ENCODE measurements around the gene ARID1B. TPM values are rescaled to one million over a fixed set of nuclear protein-coding genes. Genes with fewer than 3 reads are reported as not detected.
A peak's percentile ranks its signal among the peaks of the same experiment; 100 is the strongest.

Gene ARID1B
- total RNA-seq, 1 experiment from 2014 or later: 63.9 TPM

DNA sequence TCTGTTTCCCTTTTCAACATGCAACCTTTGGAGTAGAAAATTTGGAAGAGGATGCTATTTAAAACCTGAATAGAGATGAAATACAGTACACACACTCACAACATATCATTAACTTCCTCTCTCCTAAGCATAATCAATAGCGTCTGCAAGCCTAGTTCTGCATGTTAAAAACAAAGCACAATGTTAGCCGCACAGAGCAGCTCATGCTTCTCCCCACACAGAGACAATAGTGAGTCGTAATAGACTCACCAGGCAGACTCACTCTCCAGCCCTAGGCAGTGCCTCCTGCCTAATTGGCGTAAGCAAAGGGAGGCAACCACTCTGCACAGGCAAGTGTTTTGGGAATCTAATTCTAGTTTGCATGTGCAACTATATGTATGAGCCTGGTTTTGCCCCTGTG lies 45.8 kb upstream of the ARID1B start:
- TF ChIP-seq, protein P1, sequence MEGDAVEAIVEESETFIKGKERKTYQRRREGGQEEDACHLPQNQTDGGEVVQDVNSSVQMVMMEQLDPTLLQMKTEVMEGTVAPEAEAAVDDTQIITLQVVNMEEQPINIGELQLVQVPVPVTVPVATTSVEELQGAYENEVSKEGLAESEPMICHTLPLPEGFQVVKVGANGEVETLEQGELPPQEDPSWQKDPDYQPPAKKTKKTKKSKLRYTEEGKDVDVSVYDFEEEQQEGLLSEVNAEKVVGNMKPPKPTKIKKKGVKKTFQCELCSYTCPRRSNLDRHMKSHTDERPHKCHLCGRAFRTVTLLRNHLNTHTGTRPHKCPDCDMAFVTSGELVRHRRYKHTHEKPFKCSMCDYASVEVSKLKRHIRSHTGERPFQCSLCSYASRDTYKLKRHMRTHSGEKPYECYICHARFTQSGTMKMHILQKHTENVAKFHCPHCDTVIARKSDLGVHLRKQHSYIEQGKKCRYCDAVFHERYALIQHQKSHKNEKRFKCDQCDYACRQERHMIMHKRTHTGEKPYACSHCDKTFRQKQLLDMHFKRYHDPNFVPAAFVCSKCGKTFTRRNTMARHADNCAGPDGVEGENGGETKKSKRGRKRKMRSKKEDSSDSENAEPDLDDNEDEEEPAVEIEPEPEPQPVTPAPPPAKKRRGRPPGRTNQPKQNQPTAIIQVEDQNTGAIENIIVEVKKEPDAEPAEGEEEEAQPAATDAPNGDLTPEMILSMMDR (IDR thresholded peaks at IDR 0.05; ENCODE audit: unreplicated experiment): no peak
- no TSS peak for BruUV-seq (replicated peaks)
- Mint-ChIP-seq H3K9me3 (ENCODE audit: unreplicated experiment) (no peaks in the 10 kb centered on the region), H3K4me1 (ENCODE audit: insufficient read depth, unreplicated experiment) (peaks cover 7% of the 10 kb centered on the region), H3K27ac (ENCODE audit: low read depth, unreplicated experiment) (no peak overlapping the region), H3K4me3 (ENCODE audit: unreplicated experiment) (no peak overlapping the region), H3K36me3 (ENCODE audit: insufficient read depth, unreplicated experiment) (no peaks in the 10 kb centered on the region), H3K27me3 (ENCODE audit: insufficient read depth, unreplicated experiment) (no peaks in the 10 kb centered on the region)
- ChIA-PET CTCF (interaction anchor here (0.6 to 1.3 kb wide), 4 partner anchors 10 to 44 kb away, joined by 3 to 5 read pairs (median 4); no protein-coding TSS in a partner anchor), POLR2A (interaction anchor here (0.9 to 2.2 kb wide), 2 partner anchors 11 to 45 kb away, joined by 3 to 19 read pairs; no protein-coding TSS in a partner anchor)
- DNase-seq (ENCODE audit: unreplicated experiment): peak; percentile 50
- intact Hi-C loops (cut with micrococcal nuclease): no loop called here

DNA sequence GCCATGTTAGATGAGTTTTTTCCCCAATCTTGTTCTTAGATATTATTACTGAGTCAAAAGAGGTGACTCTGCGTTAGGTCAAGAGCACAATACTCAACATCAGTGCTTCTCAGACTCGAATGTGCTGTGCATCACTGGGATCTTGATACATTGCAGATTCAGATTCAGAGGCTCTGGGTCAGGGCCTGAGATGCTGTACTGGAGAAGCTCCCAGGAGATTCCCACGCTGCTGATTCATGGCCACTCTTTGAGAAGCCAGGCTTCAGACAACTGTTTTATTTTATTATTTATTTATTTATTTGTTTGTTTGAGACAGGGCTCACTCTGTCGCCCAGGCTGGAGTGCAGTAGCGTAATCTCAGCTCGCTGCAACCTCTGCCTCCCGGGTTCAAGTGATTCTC lies 41.4 kb upstream of the ARID1B start:
- intact Hi-C loops (cut with micrococcal nuclease): no loop called here
- Mint-ChIP-seq H3K4me1 (ENCODE audit: insufficient read depth, unreplicated experiment) (no peaks in the 10 kb centered on the region), H3K36me3 (ENCODE audit: insufficient read depth, unreplicated experiment) (no peaks in the 10 kb centered on the region), H3K27ac (ENCODE audit: low read depth, unreplicated experiment) (no peak overlapping the region), H3K9me3 (ENCODE audit: unreplicated experiment) (peaks cover 6% of the 10 kb centered on the region), H3K27me3 (ENCODE audit: insufficient read depth, unreplicated experiment) (no peaks in the 10 kb centered on the region), H3K4me3 (ENCODE audit: unreplicated experiment) (no peak overlapping the region)
- POLR2A ChIA-PET: no interaction called here
- no peak for DNase-seq (ENCODE audit: unreplicated experiment)
- BruUV-seq (replicated peaks): no TSS peak
- TF ChIP-seq, protein P1 (IDR thresholded peaks at IDR 0.05; ENCODE audit: unreplicated experiment): no peak
- CTCF ChIA-PET: no interaction called here

DNA sequence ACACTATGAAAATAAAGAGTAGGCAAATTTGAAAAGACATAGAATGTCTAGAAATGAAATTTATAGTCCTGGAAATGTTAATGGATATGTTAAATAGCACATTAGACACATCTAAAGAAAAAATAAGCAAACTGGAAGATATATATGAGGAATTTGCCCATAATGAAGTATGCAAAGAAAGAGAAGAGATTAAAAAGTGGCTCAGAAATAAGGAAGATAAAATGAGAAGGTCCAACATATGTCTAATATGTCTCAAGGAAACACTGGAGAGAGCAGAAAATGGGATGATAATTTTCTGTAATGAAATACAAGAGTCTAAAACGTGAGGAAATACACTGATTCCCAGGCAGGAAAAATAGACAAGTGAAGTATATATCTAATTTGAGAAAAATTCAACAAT lies 36.6 kb upstream of the ARID1B start:
- ChIA-PET POLR2A (no interaction called here), CTCF (no interaction called here)
- no TSS peak for BruUV-seq (replicated peaks)
- Mint-ChIP-seq H3K27ac (ENCODE audit: low read depth, unreplicated experiment) (no peak overlapping the region), H3K9me3 (ENCODE audit: unreplicated experiment) (peaks cover 8% of the 10 kb centered on the region), H3K27me3 (ENCODE audit: insufficient read depth, unreplicated experiment) (no peaks in the 10 kb centered on the region), H3K4me1 (ENCODE audit: insufficient read depth, unreplicated experiment) (no peaks in the 10 kb centered on the region), H3K4me3 (ENCODE audit: unreplicated experiment) (no peak overlapping the region), H3K36me3 (ENCODE audit: insufficient read depth, unreplicated experiment) (no peaks in the 10 kb centered on the region)
- no peak for DNase-seq (ENCODE audit: unreplicated experiment)
- TF ChIP-seq, protein P1 (IDR thresholded peaks at IDR 0.05; ENCODE audit: unreplicated experiment): no peak
- intact Hi-C loops (cut with micrococcal nuclease): no loop called here

DNA sequence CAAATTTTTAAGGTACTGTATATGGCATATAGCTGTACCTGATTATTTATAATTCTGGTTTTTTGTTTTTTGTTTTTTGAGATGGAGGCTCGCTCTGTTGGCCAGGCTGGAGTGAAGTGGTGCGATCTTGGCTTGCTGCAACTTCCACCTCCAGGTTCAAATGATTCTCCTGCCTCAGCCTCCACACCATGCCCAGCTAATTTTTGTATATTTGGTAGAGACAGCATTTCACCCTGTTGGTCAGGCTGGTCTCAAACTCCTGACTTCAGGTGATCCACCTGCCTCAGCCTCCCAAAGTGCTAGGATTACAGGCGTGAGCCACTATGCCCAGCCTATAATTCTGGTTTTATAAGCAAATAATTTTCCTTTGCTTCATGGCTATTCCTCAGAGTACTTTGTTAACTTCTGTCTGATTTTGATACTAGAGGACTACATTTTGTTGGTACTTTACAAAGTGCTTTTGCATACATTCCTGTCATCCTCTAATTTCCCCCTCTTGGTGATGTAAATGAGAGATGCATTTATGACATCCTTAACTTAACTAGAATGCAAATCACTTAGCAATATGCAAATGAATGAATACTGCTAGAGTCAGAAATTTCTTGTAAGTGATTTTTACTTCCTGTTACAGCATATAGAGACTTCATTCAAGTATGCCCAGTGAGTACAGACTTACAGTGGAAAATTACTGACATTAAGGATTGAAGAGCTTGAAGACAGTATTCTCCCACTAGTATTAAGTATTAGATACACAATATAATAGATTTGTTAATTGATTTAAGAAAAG lies 35.7 kb upstream of the ARID1B start:
- CTCF ChIA-PET: no interaction called here
- Mint-ChIP-seq H3K9me3 (ENCODE audit: unreplicated experiment) (peaks cover 8% of the 10 kb centered on the region), H3K4me3 (ENCODE audit: unreplicated experiment) (no peak overlapping the region), H3K27me3 (ENCODE audit: insufficient read depth, unreplicated experiment) (no peaks in the 10 kb centered on the region), H3K4me1 (ENCODE audit: insufficient read depth, unreplicated experiment) (no peaks in the 10 kb centered on the region), H3K36me3 (ENCODE audit: insufficient read depth, unreplicated experiment) (no peaks in the 10 kb centered on the region), H3K27ac (ENCODE audit: low read depth, unreplicated experiment) (no peak overlapping the region)
- POLR2A ChIA-PET: no interaction called here
- no TSS peak for BruUV-seq (replicated peaks)
- intact Hi-C loops (cut with micrococcal nuclease): no loop called here
- DNase-seq (ENCODE audit: unreplicated experiment): no peak
- TF ChIP-seq, protein P1 (IDR thresholded peaks at IDR 0.05; ENCODE audit: unreplicated experiment): no peak

All from MCF 10A (cell line).